ENCODE data around the gene PHLPP2.
"Not testable (repeated sequence)": the region's sequence is repeated elsewhere in the genome, so short reads cannot be mapped to it uniquely, and the experiment has no call there.

The PHLPP2 gene

GRCh38 chr16:71609066-71609465, 115.4 kb downstream of the PHLPP2 start:
- no peak overlapping the region for H3K9ac ChIP-seq (ENCODE audit: low read depth in 1 of 2, low read length in 2 of 2)
- H3K36me3 ChIP-seq (ENCODE audit: control insufficient read depth in 1 of 2, insufficient read depth in 2 of 2, low read length in 2 of 2), result no peaks in the 10 kb centered on the region

GRCh38 chr16:71600822-71601221, 123.7 kb downstream of the PHLPP2 start:
- Histone ChIP-seq H3K27ac (ENCODE audit: low read depth, low read length) (no peak overlapping the region), H3K27me3 (ENCODE audit: control insufficient read depth in 1 of 2, insufficient read depth in 2 of 2, low read length in 2 of 2) (no peaks in the 10 kb centered on the region), H3K9ac (ENCODE audit: low read depth in 1 of 2, low read length in 2 of 2) (no peak overlapping the region), H3K4me3 (ENCODE audit: low read depth in 1 of 2, low read length in 2 of 2) (no peak overlapping the region), H3K4me1 (ENCODE audit: control insufficient read depth in 1 of 2, insufficient read depth in 2 of 2, low read length in 2 of 2) (no peaks in the 10 kb centered on the region), H3K36me3 (ENCODE audit: control insufficient read depth in 1 of 2, insufficient read depth in 2 of 2, low read length in 2 of 2) (no peaks in the 10 kb centered on the region), H3K9me3 (ENCODE audit: control insufficient read depth in 1 of 2, low read length in 2 of 2) (no peaks in the 10 kb centered on the region)

More at GRCh38 chr16:71609066-71609465, 115.4 kb downstream of the PHLPP2 start:
- Histone ChIP-seq H3K27me3 (ENCODE audit: control insufficient read depth in 1 of 2, insufficient read depth in 2 of 2, low read length in 2 of 2) (no peaks in the 10 kb centered on the region), H3K27ac (ENCODE audit: low read depth, low read length) (no peak overlapping the region), H3K4me3 (ENCODE audit: low read depth in 1 of 2, low read length in 2 of 2) (no peak overlapping the region), H3K4me1 (ENCODE audit: control insufficient read depth in 1 of 2, insufficient read depth in 2 of 2, low read length in 2 of 2) (peaks cover 5 to 7% of the 10 kb centered on the region in 2 donors), H3K9me3 (ENCODE audit: control insufficient read depth in 1 of 2, low read length in 2 of 2) (no peaks in the 10 kb centered on the region)

GRCh38 chr16:71598426-71598825, 126.1 kb downstream of the PHLPP2 start:
- H3K9ac ChIP-seq (ENCODE audit: low read depth in 1 of 2, low read length in 2 of 2); H3K36me3 ChIP-seq (ENCODE audit: control insufficient read depth in 1 of 2, insufficient read depth in 2 of 2, low read length in 2 of 2); H3K27me3 ChIP-seq (ENCODE audit: control insufficient read depth in 1 of 2, insufficient read depth in 2 of 2, low read length in 2 of 2); H3K27ac ChIP-seq (ENCODE audit: low read depth, low read length); H3K4me3 ChIP-seq (ENCODE audit: low read depth in 1 of 2, low read length in 2 of 2); H3K4me1 ChIP-seq (ENCODE audit: control insufficient read depth in 1 of 2, insufficient read depth in 2 of 2, low read length in 2 of 2); H3K9me3 ChIP-seq (ENCODE audit: control insufficient read depth in 1 of 2, low read length in 2 of 2): not testable (repeated sequence)

GRCh38 chr16:71595340-71595826, 129.1 kb downstream of the PHLPP2 start:
- H3K9ac ChIP-seq (ENCODE audit: low read depth in 1 of 2, low read length in 2 of 2); H3K27me3 ChIP-seq (ENCODE audit: control insufficient read depth in 1 of 2, insufficient read depth in 2 of 2, low read length in 2 of 2); H3K9me3 ChIP-seq (ENCODE audit: control insufficient read depth in 1 of 2, low read length in 2 of 2); H3K4me3 ChIP-seq (ENCODE audit: low read depth in 1 of 2, low read length in 2 of 2); H3K4me1 ChIP-seq (ENCODE audit: control insufficient read depth in 1 of 2, insufficient read depth in 2 of 2, low read length in 2 of 2); H3K27ac ChIP-seq (ENCODE audit: low read depth, low read length); H3K36me3 ChIP-seq (ENCODE audit: control insufficient read depth in 1 of 2, insufficient read depth in 2 of 2, low read length in 2 of 2): not testable (repeated sequence)
